OCI-M2 (cell line): ENCODE data around the gene HTR1D.
"Not testable (repeated sequence)": the region's sequence is repeated elsewhere in the genome, so short reads cannot be mapped to it uniquely, and the experiment has no call there.

Source experiments
- DNase-seq: peaks from one replicate; lab custom pipeline; 2025; ENCODE audit not compliant: unreplicated experiment; lab: John Stamatoyannopoulos, UW

HTR1D gene

DNA sequence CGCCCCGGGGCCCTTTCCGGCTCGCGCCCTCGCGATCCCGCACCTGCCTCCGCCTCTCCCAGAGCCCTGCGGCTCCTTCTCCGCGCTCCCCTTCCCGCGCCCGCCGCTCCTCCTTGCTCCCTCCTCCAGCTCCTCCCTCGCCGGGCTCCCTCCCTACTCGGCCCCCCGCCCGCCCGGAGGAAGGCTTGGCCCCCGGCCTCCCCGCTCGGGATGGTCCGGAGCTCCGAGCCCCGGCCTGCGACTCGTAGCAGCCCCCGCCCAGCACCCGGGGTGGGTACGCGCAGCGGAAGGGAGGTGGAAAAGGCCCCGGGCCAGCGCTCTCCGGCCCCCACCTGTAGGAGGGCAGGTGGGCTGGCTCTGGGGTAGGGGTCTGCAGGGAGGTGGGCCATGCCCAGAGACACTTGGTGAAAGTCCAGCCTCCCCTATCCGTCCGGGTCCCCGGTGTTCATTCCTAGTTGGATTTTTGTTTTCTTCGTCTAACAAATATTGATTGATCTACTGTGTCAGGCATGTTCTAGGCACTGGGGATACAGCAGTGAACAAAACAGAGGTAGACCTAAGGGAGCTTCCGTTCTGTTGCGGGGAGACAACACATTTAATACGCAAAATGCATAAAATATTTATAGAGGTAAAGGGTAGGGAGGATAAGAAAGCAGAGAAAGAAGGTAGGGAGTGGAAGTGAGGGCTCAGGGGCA, at the start of gene HTR1D:
Gene HTR1D (minus strand): TSS at position 82 of the 695 bp plus-strand sequence. CDS start 23,283 bp downstream, outside the sequence.
- no peak for DNase-seq

DNA sequence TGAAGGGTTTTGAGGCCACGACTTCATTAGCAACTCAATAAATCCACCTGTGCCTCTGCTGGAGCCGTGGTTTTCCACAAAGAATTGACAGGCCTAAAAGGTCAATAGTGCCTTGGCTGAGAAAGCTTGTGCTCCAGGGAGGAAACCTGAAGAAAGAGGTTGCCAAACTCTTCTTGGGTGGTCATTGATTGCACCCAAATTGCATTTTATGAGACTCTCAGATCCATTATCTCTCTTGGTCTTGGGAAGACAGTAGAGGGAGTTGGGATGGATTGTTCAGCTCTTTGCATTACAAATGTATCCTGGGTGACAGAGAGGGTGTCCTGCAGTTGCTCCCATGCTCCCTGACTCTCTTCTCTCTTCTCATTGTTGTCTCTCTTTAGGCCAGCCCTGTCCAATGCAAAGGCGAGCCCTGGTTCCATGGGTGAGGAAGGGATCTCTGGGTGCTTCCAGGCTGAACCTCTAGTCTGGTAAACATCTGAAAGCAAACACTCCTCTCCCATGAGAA, 46.1 kb upstream of the HTR1D start:
- DNase-seq = no peak

DNA sequence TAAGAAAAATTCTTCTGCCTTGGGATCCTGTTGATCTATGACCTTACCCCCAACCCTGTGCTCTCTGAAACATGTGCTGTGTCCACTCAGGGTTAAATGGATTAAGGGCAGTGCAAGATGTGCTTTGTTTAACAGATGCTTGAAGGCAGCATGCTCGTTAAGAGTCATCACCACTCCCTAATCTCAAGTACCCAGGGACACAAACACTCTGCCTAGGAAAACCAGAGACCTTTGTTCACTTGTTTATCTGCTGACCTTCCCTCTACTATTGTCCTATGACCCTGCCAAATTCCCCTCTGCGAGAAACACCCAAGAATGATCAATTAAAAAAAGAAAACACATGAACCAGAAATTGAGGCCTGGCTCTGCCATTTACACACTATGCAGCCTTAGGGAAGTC, 40.8 kb upstream of the HTR1D start:
- DNase-seq = not testable (repeated sequence)

DNA sequence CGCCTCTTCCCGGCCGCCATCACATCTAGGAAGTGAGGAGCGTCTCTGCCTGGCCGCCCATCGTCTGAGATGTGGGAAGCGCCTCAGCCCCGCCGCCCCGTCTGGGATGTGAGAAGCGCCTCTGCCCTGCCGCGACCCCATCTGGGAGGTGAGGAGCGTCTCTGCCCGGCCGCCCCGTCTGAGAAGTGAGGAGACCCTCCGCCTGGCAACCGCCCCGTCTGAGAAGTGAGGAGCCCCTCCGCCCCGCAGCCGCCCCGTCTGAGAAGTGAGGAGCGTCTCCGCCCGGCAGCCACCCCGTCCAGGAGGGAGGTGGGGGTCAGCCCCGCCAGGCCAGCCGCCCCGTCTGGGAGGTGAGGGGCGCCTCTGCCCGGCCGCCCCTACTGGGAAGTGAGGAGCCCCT, 40.1 kb upstream of the HTR1D start:
- DNase-seq = not testable (repeated sequence)

GRCh38 chr1:23254584-23254983, 37.3 kb upstream of the HTR1D start:
- DNase-seq = no peak

- DNase-seq = no peak
Observed at GRCh38 chr1:23251812-23252211, 34.5 kb upstream of the HTR1D start.

DNA sequence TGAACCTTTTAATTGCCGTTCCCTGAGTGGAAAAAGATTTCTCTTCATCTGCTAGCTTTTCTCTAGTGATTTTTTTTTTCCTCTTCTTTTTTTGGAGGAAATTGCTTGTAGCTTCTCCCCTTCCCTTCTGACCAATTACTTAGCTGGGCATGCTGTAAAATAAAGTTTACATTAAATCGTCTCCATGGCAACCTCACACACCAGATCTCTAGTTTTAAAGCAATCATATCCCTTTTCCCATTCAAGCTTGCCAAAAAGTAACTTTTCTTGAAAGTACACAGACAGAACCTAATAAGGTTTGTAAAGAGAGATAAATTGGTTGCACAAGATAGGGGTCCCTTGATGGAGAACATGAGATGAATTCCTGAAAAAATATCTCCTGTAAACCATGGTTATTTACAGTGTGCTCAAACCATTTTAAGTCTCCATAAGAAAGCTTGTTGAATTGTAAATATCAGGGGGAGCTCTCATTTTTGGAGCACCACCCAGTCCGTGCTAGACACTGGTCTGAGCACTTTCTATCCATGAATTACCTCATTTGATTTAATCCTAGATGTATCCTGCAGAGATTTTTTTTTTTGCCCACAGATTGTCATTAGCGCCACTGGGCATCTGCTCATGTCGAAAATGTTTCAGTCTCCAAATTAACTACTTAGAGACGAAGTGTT, 32.6 kb upstream of the HTR1D start:
- no peak for DNase-seq

DNA sequence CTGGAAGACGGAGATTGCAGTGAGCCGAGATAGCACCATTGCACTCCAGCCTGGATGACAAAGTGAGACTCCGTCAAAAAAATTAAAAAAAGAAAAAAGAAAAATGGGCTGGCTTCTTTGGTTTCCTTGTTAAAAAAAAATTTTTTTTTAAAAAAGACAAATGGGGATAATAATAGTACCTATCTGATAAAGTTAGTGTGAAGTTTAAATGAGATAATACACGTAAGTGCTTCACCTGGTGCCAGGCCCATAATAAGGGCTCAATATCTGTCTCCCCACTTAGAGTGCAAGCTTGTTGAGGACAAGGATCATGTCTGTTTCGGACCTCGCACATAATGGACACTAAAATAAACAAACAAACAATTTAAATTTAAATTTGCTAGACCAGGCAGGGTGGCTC, 30.0 kb upstream of the HTR1D start:
- DNase-seq = no peak

DNA sequence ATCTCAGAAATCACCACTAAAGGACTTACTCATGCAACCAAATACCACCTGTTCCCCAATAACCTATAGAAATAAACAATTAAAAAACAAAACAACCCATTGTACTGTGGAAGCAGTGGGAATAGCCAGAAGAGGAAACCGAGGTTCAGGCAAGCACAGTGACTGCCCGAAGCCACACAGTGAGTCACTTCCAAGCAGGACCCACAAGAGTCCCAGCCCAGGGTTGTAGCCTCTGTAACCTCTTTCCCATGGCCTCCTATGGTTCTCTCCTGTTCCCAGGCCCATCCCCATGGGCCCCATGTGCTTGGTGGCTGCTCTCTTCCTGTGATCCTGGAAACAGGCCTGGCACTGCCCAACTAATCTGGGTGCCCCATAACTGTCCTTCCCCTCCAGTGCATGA, 29.0 kb upstream of the HTR1D start:
- no peak for DNase-seq

- no peak for DNase-seq
Observed at GRCh38 chr1:23244256-23244761, 27.0 kb upstream of the HTR1D start.

GRCh38 chr1:23242414-23242813, 25.1 kb upstream of the HTR1D start:
- DNase-seq = no peak

DNA sequence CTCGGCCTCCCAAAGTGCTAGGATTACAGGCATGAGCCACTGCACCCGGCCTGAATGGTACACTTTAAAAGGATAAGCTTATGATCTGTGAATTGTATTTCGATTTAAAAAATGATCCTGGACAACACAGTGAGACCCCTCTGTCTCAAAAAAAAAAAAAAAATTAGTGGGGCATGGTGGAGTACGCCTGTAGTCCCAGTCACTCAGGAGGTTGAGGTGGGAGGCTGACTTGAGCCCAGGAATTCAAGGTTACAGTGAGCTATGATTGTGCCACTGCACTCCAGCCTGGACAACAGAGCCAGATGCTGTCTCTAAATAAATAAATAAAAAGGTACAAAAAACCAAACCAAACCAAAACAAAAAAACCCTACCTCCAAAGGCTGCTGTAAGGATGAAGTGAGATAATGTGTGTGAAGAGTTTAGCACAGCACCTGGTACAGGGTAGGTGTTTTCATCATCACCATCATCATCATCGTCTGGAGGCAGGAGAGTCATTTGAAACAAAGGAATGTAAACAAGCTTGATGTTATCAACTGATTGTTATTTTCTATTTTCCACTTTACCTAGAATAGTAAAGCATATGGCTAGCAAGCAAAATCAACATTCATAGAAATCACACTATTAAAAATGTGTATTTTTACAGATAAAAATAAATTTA, 22.5 kb upstream of the HTR1D start:
- DNase-seq = no peak

DNA sequence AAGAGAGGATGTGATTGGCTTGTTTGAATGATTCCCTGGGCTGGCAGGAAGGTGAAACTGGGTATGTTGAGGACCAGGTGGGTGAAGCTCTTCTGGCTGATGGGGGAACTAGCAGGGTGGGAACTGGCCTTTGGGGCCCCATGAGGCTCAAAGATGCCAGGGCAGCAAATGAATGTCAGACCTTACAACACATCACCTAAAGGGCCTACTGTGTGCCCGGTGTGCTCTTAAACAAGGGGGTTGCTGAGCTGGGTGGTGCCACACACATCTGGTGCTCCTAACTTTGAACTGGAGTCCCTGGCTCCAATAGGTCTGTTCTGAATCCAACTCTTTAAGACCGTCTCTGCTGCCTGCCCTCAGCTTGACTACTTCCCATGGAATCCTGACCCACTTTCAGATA, 21.3 kb upstream of the HTR1D start:
- no peak for DNase-seq

DNA sequence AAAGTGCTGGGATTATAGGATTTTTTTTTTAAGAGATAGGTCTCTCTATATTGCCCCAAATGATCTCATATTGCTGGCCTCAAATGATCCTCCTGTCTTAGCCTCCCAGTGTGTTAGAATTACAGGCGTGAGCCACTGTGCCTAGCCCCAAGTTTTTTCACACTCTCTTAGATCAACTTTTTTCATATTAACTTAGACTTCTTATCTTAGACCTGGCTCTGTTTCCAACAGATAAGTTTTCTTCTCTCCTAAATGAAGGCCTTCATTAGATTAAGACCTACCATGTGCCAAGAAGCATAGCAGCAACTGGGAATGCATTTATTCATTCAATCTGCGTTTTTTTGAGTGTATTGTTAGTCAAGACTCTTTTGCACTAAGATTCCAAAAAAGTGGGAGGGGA, 20.2 kb upstream of the HTR1D start:
- DNase-seq = no peak

- DNase-seq = no peak
Observed at GRCh38 chr1:23227806-23228205, 10.5 kb upstream of the HTR1D start.

GRCh38 chr1:23224739-23225648, 7.7 kb upstream of the HTR1D start:
- no peak for DNase-seq

- not testable (repeated sequence) for DNase-seq
Observed at GRCh38 chr1:23223963-23224362, 6.7 kb upstream of the HTR1D start.

DNA sequence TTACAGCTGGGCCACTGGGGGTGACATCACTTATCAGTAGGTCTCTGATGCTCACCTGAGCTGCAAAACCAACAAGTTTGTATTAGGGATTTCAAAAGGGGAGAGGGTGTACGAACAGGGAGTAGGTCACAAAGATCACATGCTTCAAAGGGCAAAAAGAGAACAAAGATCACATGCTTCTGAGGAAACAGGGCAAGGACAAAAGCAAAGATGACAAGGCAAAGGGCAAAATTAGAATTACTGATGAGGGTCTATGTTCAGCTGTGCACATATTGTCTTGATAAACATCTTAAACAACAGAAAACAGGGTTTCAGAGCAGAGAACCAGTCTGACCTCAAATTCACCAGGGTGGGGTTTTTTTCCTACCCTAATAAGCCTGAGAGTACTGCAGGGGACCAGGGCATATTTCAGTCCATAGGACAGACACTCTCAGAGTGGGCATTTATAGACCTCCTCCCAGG, 6.2 kb upstream of the HTR1D start:
- DNase-seq = not testable (repeated sequence)

- DNase-seq = no peak
Observed at GRCh38 chr1:23222742-23223141, 5.4 kb upstream of the HTR1D start.

GRCh38 chr1:23222331-23222730, 5.0 kb upstream of the HTR1D start:
- DNase-seq = no peak

GRCh38 chr1:23221107-23221506, 3.8 kb upstream of the HTR1D start:
- DNase-seq = no peak
